HG02571 (cell line): Measurements from ENCODE around the gene RNF225.
A peak's percentile ranks its signal among the peaks of the same experiment; 100 is the strongest.
"Not testable (repeated sequence)": the region's sequence is repeated elsewhere in the genome, so short reads cannot be mapped to it uniquely, and the experiment has no call there.

ENCODE experiments used
- ATAC-seq: cut with Tn5 transposase; IDR thresholded peaks from one replicate; pipeline ENCODE4 v1.9.1; 2021; ENCODE audit warnings: mild to moderate bottlenecking, moderate library complexity; ENCODE audit not compliant: unreplicated experiment

RNF225 gene

DNA sequence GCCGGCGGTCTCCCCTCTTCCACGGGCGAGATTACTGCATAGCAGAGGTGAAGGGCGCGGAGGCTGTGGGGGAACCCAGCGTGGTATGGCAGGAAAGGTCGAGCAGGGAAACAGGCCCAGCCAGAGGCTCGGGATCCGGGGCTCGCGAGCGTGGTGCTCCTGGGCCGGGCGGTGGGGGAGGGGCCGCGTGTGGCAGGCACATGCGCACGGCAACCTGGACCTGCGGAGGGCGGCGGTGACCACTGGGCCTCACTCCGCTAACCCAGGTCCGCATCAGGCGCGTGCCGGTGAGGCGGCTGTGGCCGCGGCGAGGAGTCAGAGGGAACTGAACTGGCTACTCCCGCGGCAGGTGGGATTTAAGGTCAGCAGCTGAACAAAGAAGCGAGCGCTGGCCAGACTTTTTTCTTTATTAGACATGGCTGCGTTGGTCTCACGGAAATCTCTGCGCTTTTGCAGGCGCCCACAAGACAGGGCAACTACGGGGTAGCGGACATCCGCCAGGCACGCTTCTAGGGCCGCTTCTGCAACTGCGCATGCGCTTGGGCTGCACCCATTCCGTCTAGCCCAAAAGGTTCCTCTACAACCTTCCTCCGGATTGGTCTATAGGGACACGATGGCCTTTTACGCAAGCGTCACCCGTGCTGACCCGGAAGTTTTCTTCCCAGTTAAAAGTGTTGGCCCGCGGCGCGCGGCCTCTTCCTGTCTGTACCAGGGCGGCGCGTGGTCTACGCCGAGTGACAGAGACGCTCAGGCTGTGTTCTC is 8.7 kb upstream of the RNF225 start, which contains the start of gene RPS5:
Gene RPS5, plus strand, starts transcription at position 694 of the 762 bp plus-strand sequence. CDS start 869 bp downstream, outside the sequence.
- peak; percentile 84 for ATAC-seq

GRCh38 chr19:58387338-58388174 is 7.9 kb upstream of the RNF225 start:
- ATAC-seq: no peak

GRCh38 chr19:58388175-58388526 is 7.3 kb upstream of the RNF225 start:
- ATAC-seq: no peak

DNA sequence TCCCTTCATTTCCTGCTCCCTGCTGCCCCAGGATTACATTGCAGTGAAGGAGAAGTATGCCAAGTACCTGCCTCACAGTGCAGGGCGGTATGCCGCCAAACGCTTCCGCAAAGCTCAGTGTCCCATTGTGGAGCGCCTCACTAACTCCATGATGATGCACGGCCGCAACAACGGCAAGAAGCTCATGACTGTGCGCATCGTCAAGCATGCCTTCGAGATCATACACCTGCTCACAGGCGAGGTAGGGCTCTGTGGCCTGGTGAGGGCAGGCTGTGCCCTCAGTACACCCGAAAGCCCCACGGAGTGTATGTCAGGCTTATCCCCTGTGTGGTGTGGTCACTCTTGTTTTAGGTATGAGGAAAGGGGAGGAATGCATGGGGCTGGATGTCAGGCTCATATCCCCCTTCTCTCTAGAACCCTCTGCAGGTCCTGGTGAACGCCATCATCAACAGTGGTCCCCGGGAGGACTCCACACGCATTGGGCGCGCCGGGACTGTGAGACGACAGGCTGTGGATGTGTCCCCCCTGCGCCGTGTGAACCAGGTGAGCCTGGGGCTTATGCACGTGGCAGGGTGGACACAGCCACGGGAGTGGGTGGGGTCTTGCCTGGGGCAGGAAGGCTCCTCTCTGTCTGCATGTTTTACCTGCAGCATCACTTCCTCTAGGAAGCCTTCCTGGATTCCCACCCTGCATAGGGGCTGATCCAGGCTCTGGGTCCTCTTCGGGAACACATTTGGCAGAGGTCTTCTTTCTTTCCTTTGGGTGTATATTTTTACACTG is 2.3 kb upstream of the RNF225 start:
- ATAC-seq: no peak

- no peak for ATAC-seq
These were observed 1.8 kb upstream of the RNF225 start for GRCh38 chr19:58393725-58394033.

- ATAC-seq: no peak
These were observed 636 bp upstream of the RNF225 start for GRCh38 chr19:58394821-58395219.

DNA sequence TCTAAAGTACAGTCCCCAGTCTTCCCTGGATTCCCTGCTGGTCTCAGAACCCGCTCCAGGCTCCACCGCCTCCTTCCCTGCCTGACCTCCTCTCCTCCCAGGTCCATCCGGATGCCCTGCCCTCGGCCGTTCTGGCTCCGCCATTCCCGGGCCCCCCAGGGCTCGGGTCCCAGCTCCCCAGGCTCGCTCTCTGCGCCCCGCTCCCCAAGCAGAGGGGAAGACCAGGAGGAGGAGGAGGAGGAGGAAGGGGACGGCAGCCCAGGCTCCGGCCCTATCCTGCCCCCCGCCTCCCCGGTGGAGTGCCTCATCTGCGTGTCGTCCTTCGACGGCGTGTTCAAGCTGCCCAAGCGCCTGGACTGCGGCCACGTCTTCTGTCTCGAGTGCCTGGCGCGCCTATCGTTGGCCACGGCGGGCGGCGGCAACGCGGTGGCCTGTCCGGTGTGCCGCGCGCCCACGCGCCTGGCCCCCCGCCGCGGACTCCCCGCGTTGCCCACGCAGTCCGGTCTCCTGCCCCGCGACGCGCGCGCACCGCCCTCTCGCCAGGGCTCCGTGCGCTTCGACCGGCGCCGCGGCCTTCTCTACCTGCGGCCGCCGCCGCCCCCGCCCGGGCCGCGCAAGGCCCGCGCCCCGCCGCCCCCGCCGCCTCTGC is 647 bp downstream of the RNF225 start:
- ATAC-seq: no peak

DNA sequence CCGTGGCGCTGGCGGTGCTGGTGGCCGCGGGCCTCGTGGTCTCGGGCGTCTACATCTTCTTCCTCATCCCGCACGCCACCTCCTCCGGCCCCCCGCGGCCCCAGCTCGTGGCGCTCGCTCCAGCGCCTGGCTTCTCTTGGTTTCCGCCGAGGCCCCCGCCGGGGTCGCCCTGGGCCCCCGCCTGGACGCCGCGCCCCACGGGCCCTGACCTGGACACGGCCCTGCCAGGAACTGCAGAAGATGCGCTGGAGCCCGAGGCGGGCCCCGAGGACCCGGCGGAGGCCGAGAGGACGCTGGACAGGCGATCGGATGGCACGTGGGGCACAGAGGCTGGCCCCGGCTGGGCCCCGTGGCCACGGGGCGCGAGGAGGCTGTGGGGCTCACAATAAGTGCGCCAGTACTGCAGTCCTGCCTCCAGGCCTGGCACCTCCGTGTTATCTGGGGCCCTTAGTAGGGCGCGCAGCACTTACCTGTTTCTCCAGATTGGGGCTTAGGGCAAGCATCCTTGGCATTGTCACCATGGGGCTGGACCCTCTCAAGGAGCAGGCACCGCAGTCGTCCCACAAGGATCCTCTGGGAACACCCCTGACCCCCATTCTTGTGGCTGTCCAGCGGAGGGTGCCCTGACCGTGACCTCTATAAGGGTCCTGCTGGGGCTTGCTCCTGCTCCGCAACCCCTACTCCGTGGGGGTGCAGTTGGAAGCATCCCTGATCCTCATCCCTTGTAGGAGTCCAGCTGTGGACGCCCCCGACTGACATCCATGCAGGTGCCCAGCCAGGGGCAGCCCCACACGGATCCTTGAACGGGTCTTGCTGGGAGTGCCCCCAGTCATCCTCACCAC is 1.5 kb downstream of the RNF225 start:
- ATAC-seq: no peak

DNA sequence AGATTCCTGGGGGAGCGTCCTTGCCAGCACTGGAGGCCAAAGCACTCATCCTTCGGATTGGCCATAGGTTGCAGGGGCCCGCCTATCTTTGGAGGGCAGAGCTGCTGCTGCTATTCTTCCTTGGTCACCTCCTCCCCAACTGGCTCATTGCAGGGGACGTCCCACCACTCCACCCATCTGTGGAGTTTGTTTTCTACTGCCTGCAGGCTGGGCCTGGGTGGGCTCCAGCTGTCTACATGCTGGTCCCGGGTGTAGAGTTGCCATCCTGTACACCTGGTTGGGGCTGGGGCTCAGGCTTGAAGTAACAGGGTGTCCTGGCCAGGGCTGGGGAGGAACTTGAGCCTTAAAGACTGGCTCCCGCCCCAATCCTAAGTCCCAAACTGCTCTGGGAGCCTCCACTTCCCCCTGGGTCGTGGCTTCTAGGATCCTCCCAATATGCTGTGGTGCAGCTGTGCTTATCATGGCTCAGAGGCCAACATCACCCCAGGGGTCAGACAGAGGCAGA is 2.1 kb downstream of the RNF225 start:
- no peak for ATAC-seq

- ATAC-seq: no peak
These were observed 2.6 kb downstream of the RNF225 start for GRCh38 chr19:58398087-58398486.

DNA sequence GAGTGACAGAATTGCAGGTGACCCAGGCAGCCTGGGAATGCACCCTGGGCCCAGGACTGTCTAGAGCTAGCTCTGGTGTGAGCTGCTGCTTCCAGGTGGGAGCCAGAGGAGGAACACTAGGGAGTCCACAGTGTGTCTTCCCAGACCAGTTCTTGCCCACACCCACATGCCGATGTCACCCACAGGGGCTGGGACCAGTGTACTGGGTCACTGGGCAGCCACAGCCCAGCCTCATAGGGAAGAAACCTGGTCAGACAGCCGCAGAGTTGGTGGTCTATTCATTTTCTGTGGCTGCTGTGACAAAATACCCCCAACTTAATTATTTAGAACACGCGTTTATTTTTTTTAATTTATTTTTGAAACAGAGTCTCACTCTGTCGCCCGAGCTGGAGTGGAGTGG is 3.1 kb downstream of the RNF225 start:
- ATAC-seq: no peak

DNA sequence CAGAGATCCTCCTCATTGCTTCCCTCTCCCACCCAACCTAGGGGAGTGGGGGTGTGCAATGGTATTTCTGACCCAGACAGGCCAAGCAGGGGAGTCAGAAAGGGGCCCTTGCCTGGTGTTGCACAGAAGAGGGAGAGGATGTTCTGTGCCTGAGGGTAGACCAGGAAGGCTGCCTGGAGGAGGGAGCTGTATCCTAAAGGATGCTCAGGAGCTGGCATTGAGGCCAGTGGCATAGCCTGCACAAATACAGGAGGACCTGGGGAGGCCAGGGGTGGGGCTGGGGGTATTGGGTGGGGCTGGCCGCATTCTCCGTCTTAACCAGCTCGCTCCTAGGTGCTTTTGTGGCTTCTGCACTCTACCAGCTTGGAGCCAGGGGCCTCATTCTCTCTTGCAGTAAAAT is 4.4 kb downstream of the RNF225 start:
- no peak for ATAC-seq

GRCh38 chr19:58400316-58400915 is 5.0 kb downstream of the RNF225 start:
- no peak for ATAC-seq

GRCh38 chr19:58400916-58401839 is 5.7 kb downstream of the RNF225 start:
- peak; percentile 97 for ATAC-seq

DNA sequence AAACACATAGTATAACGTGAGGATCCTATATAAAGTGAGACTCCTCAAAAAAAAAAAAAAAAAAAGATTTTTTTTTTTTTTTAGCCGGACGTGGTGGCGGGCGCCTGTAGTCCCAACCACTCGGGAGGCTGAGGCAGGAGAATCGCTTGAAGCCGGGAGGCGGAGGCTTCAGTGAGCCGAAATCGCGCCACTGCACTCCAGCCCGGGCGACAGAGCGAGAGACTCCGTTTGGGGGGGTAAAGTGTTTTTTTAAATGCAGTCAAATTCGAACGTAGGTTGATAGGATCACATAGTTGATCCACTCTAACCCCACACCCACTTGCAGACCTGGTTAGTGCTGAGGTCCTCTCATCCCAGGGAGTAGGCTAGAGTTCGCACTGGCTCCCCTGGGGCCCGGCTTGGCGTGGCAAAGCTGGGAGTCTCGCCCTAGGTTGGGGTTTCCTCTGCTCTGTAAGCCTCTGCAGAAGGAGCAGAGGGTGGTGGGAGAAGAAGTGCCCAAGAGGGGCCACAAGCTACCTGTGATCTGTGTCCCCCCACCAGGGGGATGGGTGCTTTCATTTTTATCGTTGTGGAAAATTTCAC is 6.5 kb downstream of the RNF225 start:
- no peak for ATAC-seq

GRCh38 chr19:58403920-58404478 is 8.5 kb downstream of the RNF225 start:
- not testable (repeated sequence) for ATAC-seq

GRCh38 chr19:58406818-58407657 is 11.6 kb downstream of the RNF225 start:
- ATAC-seq: no peak
